ENCODE data around the gene ETNK2.

ETNK2 gene, protein sequence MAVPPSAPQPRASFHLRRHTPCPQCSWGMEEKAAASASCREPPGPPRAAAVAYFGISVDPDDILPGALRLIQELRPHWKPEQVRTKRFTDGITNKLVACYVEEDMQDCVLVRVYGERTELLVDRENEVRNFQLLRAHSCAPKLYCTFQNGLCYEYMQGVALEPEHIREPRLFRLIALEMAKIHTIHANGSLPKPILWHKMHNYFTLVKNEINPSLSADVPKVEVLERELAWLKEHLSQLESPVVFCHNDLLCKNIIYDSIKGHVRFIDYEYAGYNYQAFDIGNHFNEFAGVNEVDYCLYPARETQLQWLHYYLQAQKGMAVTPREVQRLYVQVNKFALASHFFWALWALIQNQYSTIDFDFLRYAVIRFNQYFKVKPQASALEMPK

DNA sequence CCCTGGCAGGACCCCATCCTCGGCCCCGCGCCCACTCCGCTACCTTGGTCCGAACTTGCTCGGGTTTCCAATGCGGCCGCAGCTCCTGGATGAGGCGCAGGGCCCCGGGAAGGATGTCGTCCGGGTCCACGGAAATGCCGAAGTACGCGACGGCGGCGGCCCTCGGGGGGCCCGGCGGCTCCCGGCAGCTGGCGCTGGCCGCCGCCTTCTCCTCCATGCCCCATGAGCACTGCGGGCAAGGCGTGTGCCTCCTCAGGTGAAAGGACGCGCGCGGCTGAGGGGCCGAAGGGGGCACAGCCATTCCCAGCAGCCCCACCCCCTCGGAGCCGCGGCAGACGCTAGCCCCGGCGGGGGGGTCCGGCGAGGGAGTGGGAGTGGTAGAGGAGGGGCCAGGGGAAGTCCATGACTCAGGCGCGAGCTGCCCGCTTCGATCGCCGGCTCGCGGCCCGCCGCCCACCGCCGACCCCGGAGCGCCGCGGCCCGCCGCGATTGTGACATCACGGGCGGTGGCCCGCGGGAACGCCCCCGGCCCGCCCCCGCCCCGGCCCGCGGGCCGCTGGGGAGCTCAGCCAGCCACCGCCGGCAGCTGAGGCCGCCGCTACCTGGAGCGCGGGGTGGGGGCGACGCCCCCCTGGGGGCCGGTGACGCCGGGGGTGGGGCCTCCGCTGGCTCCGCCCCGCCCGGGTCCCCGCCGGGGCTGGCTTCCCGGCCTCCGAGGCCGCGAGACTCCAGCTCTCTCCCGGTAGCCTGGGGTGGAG is at the start of gene ETNK2:
ETNK2 (minus strand) TSS at position 493 of the 758 bp plus-strand sequence; CDS start at position 301, 192 bp downstream.
- no peak for DNase-seq (ENCODE audit: low spot score)

DNA sequence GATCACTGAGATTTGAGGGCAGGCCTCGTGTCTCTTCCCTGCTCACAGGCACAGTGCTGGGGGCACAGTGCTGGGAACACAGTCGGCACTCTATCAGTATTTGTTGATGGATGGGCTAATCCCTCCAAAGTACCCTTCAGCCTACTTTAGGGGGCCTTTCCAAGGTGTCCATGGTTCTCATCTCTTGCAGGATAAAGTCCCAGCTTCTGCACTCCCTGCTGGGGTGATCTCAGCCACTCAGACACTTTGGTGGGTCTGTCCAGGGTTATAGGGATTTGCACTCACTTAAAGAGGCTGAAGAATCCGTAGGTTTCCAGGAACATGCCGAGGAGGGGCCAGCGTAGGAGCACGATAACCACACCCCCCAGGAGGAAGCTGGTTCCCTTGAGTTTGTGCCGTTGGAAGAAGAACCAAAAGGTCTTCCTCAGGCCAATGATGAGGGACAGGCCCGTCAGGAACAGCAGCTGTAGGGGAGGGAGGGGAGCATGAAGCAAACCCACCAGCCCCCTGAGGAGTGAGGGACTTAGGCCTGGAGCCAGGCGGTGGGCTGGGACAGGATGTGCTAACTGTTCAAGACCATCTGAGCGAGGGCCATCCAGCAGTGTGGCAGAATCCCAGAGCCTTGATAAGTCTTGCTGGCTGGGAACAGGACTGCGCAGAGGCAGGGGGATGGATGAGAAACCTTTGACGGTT is 49.6 kb upstream of the ETNK2 start:
- DNase-seq (ENCODE audit: low spot score), result no peak

DNA sequence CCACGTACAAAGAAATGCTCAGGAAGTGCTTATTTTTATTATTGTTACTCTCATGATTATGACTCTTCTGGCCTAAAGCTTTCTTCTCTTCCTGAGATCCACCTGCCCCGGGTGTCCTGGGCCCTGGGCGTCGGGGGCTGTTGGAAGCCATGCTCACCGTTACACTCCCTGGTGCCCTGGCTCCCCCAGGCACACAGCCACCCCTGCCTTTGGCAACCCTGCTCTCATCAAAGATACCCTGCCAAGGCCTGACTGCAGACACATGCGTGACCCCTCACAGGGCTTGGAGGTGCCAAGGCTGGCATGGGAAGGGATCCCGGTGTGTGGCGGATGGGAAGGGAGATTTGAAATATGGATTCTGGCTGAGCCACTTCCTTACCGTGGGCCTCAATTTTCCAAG is 47.7 kb upstream of the ETNK2 start:
- no peak for DNase-seq (ENCODE audit: low spot score)

DNA sequence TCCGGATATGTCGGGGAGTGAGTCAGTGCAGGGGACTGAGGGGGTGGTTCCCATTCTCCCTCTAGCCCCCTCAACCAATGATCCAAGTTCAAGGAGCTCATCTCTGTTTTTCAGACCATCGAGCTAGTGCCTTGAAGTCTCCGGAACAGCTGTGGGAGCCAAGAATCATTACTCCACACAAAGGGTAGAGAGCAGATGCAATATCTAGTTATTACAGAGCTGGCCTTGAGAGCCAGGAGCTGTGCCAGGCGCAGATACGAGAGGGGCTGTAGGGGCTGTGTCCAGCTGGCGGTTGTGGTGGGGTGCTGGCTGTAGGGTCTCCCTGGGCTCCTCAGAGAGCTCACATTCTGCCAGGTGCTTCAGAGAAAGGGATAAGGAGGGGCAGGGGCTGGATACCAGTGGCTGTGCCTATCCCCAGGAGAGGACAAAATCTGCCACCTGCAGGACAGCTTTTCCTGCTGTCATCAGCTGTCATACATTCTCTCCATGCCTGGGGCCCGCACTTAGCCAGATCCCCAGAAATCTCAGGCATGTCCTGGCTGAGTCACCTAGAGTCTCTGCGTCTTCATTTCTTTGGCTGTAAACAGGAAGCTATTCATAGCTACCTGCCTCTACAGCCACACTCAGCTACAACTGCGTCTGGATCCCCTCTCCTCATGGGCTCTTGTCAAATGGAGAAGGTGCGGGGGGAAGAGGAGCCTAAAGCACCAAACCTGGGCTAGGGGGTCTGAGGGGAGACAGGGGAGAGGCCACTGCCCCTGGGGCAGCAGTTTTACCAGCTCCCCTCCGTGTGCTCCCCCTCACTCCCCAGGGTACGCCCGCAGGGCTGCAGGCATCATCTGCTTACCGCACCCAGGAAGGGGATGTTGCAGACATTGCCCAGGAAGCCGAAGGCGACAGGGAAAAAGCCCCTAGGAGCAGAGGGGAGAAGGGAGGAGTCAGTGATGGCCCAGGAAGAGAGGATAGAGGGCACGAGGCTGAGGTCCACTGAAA is 46.8 kb upstream of the ETNK2 start:
- DNase-seq (ENCODE audit: low spot score), result peak; percentile 90

DNA sequence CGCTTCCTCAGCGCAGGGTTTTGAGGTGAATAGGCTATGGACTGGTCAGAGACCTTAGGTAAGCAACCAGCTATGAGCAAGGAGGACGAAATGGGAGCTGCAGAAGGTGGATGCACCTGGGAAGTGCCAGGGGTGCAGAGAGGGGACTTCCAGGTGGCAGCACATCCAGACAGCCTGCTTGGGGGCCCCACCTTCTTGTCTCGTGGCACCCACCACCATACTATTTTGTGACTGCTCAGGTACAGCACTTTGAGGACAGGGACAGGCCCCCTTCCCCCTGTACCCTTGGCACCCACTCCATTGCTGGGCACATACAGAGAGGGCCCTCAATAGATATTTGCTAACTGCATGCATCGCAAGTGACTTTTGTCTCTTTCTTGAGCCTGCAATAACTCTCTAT is 45.2 kb upstream of the ETNK2 start:
- no peak for DNase-seq (ENCODE audit: low spot score)

DNA sequence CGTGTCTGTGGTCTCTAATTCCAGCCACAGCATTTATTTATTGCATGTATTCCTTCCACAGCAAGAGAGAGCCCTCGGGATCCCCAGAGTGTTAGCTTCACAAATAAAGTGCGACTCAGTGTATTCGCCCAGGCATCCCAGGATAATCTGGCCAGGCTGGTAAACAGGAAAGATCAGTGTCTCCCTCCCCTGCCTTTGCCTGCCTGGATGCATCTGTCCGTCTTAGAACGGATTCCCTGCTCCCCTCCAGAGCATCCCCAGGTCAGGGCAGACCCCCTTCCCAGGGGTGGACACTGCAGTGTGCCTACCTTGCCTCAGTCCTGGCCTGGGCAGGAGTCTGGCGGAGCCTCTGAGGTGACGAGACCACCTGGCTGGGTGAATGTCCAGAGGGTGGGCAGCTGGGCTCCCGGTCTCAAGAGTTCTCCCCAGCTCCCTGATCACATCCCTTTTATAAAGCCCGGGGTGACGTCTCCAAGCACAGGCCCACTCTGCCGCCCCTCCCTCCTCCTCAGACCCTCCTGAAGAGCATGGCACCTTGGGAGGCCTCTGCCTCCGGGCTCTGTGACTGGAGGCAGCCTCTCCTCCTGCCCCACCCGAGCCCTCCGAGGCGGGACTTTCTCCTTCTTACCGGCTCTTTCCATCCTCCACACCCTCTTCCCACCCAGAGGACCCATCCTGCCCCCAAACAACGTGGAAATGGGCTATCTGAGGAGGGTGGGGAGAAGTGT is 44.4 kb upstream of the ETNK2 start, which contains the start of gene KISS1:
KISS1 (minus strand) TSS at position 424 of the 728 bp plus-strand sequence. CDS start 3,615 bp downstream, outside the sequence.
- no peak for DNase-seq (ENCODE audit: low spot score)

DNA sequence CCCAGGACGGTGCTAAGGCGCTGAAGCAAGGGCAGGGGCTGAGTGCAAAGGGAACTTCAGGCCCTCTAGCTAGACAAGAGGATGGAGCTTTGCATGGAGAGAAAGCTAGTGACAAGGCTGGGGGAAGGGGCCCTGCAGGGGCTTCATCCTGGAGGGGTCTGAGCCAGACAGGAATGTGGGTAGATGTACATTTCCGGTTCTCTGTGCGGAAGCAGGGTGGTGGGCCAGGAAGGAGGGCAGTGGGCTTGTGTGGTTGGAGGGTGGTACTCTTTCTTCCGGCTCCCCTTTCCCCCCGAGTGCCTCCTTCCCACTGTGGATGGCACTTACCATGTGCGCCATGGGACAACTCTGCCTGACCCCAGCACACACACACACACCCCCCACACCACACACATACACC is 42.9 kb upstream of the ETNK2 start:
- no peak for DNase-seq (ENCODE audit: low spot score)

DNA sequence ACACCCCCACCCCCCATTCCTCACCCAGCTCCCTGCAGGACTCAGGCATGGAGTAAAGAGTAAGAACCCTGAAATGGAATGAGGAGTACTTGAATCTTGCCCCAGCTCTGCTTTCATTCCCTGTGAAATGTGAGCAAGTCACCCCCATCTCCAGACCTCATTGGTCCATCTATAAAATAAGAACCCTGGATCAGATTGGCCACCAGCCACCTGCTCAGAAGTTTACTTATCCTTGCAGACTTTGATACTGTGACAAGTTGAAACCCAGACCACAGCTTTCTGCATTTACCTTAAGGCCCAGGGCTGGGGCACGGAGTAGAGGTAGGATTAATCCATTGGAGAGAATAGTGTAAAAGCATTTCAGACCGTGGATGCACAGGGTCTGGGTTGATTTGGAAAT is 42.2 kb upstream of the ETNK2 start:
- DNase-seq (ENCODE audit: low spot score), result no peak

DNA sequence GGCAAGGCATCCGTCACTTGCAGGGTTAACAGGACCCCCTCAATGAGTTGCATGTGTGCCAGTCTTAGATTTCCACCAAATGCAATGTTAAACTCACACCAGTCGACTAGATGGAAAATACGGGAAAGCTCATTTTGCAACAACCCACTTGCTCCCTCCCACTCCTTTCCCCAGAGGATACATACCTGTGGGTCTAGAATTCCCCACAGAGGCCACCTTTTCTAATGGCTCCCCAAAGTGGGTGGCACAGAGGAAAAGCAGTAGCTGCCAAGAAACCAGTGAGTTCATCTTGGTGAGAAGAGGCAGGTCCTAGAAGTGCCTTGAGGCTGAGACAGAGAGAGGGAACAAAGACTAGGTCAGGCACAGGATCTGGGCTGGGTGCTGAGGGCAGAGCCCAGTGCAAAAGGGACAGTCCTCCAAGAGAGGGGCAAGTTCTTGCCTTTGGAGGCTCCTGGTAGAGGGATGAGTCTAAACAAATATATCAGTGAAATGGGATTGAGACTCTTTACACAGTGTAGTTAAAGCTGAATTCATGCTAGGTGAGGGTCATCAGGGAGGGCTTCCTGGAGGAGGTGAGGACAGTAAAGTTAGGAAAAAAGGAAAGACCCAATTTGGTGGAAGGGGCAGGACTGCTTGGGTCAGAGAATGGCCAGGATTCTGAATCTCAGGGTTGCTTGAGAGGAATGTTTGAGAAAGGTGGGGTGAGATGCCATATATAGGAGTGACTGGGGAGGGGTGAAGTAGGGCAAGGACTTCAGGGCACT is 40.9 kb upstream of the ETNK2 start:
- DNase-seq (ENCODE audit: low spot score), result no peak

DNA sequence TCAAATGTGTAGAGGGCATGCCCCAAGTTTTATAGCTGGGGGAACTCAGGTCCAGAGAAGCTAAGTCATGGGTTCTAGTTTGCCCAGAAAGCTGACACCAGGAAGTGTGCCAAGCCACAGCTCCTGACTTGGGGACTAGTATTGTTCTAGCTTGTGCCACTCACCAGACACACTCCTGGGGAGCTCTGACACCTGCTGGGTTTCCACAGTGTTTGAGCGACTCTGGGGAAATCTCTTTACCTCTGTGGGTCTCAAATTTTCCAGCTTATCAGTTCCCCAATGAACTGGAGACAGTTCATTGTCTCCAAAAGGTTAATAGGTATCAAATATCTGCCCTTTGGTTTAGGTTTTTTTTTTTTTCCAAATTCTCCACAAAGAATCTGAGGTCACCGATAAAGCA is 40.2 kb upstream of the ETNK2 start:
- no peak for DNase-seq (ENCODE audit: low spot score)

DNA sequence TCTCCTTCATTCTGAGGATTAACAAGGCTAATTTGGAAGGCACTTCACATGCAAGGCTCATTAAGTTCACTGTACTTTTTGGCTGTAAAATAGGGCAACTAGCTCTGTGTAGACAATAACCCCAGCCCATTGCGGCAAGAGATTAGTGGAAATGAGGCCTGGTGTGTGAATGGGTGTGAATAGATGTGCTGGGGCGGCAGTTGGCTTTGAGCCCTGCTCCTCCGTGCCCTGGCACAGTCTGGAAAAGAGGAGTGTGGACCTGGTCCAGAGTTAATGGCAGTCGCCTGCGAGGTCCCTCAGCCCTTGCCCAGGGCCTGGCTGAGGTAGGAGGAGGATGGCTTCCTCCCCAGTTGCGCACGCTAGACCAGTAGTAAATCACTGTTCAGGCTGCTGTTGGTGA is 39.6 kb upstream of the ETNK2 start:
- no peak for DNase-seq (ENCODE audit: low spot score)

DNA sequence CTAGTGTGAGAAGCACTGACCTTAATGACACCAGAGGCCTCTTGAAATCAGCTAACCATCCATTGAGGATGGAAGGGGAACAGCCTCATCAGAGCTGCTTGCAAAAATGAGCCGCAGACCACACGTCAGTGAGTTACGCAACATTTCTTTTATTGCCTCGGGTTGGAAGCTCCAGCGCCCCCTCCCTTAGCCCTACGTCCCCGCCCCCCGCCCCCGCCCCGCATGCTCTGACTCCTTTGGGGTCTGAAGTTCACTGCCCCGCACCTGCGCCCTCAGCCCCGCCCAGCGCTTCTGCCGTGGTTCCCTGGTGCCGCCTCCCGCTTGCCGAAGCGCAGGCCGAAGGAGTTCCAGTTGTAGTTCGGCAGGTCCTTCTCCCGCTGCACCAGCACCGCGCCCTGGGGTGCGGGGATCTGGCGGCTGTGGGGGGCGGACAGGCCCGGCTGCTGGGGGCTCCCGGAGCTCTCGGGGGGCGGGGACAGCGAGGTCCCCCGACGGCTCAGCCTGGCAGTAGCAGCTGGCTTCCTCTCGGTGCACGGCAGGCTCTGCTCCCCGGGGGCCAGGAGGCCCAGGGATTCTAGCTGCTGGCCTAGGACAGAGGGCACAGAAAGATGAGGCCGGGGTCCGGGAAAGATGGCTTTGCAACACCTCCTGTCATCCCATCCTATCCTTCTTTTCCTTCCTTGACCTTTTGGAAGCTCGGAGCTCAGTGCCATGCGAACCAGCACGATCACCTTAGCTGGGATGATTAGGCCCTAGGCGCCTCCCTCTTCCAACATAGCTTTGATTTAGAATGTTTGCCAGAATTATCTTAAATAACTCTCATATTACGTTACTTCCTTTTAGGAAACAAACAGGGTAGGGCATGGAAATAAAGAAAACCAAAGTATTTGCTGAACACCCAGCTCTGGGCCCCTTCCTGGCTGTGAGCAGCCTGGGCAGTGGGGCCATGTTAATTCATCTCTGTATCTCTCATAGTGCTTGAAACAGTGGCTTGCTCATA is 38.7 kb upstream of the ETNK2 start:
- DNase-seq (ENCODE audit: low spot score), result peak; percentile 62

DNA sequence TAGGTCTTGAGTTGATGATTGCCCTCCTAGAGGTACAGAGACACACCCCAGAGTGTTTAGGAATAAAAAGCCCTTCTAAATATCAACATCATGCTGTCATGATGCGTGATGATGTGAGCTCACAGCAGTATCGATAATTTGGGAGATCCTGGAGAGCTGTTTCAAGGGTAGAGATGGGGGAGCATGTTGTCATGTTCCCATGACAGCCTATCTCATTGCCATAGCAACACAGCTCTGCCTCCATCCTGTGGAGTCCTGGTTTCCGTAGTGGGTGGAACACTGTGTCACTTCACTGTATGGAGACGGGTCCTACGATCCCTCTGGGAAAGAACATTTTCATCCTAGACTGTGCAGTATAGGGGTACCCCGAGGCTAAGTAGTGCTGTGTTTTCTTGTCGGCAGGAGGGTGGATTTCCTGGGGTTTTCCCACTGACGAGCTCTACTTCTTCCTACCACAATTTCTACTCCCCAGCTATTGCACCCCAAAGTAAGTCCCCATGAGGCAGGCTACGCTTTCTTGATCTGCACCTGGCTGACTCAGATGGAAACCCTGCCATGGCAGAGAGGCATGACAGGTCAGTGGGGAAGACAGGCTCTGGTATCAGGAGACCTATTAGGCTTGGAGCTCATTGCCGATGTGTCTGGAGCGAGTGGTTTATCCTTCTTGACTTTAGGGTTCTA is 37.3 kb upstream of the ETNK2 start:
- no peak for DNase-seq (ENCODE audit: low spot score)

DNA sequence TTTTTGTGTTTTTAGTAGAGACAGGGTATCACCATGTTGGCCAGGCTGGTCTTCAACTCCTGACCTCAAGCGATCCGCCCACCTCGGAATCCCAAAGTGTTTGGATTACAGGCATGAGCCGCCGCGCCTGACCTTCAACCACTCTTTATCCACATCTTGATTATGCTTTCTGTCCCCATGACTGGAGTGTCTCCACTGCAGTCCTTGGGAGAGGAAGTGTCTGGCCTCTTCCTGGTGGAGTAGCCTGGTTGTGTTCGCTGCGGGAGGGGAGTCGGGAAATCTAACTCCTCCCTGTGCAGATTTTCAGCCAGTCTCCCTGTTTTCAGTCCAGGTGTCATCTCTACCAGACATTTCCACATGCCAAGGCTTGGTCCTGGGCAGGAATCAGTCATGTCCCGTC is 34.8 kb upstream of the ETNK2 start:
- no peak for DNase-seq (ENCODE audit: low spot score)

DNA sequence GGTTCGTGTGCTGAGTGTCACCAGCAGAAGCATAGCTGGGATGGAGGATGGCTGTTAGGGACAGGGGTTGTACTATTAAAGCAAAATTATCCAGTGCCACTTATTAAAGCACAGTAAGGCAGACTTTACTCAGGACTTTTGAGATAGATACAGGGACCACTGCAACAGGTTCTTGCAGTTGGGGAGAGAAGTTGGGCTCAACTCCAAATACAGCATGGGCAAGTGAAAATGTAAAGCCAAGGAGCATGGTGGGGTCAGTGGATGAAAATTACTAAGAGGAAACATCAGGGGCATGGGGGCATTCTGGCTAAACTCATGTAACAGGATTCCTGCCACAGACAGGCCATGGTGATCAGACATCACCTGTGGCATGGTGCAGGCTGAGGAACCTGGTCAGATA is 29.3 kb upstream of the ETNK2 start:
- DNase-seq (ENCODE audit: low spot score), result no peak

DNA sequence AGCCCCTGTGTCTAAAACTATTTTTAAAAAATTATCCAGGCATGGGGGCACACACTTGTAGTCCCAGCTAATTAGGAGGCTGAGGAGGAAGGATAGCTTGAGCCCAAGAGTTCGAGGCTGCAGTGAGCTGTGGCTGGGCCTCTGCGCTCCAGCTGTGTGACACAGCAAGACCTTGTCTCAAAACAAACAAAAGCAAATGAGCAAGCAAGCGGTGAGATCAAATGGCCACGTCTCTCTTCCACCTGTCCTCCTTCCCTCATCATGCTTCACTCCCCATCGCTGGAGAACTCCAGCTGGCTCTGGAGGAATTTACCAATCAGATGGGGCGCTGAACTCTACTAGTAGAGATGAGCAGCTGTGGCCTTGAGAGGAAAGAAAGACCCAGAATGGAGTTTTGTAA is 28.3 kb upstream of the ETNK2 start:
- DNase-seq (ENCODE audit: low spot score), result no peak

DNA sequence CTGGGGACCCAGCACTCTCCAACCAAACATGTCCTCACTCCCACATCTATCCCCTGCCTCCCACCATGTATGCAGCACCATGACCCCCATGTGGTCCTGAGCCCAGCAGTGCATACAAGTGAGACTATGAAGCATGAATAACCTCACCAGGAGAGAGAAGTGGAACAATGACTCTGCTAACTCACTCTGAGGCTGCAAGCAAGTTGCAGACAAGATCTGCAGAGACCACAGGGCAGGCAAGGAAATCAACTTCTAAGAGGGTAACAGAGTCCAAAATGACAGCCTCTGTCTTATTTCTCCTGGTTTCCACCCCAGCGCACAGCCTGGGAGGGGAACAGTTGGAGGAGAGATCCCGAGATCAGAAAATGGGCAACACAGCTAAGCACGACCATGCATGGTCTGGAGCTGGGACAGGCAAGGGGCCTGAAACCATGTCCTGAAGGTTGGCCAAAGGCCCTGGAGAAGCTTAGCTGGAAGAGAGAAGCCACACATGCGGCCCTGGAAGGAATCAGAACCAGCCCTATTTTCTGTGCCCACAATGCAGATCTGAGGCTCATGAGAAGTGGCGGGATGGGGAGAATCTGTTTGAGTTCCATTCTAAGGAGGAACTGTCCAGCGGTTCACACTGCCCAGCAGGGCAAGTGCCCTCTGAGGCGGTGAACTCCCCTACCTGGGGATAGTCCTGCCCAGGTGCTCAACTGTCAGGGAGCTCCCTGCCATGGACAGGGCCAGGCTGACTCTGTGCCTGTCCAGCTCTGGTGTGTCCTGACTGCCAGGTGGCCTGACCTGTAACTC is 26.8 kb upstream of the ETNK2 start:
- no peak for DNase-seq (ENCODE audit: low spot score)

All from kidney capillary endothelial cell (primary cell).